HEK293 (cell line): ENCODE results near the gene NIT1.

ENCODE experiments used
- CTCF ChIP-seq: fragments of 450-650 bp; formaldehyde crosslinking; IDR thresholded peaks from 2 replicates; pipeline ENCODE4 v1.5.1; 2016; ENCODE audit warnings: missing biosample characterization, missing genetic modification characterization
- GLIS1 ChIP-seq: fragments of 450-650 bp; formaldehyde crosslinking; IDR thresholded peaks from 2 replicates; pipeline ENCODE4 v1.5.1; 2016; ENCODE audit warnings: missing biosample characterization, missing genetic modification characterization
- INSM2 ChIP-seq: fragments of 450-650 bp; formaldehyde crosslinking; IDR thresholded peaks from 2 replicates; pipeline ENCODE4 v1.5.1; 2016; ENCODE audit warnings: missing biosample characterization, missing genetic modification characterization
- MZF1 ChIP-seq: fragments of 450-650 bp; formaldehyde crosslinking; IDR thresholded peaks from 2 replicates; pipeline ENCODE4 v1.5.1; 2017; ENCODE audit warnings: missing biosample characterization, missing genetic modification characterization, borderline replicate concordance
- PRDM10 ChIP-seq: fragments of 450-650 bp; formaldehyde crosslinking; IDR thresholded peaks from 2 replicates; pipeline ENCODE4 v1.5.1; 2016; ENCODE audit warnings: missing biosample characterization, missing genetic modification characterization
- PRDM4 ChIP-seq: fragments of 450-650 bp; formaldehyde crosslinking; IDR thresholded peaks from 2 replicates; pipeline ENCODE4 v1.5.1; 2017; ENCODE audit warnings: missing biosample characterization, missing genetic modification characterization
- SALL2 ChIP-seq: fragments of 450-650 bp; formaldehyde crosslinking; IDR thresholded peaks from 2 replicates; pipeline ENCODE4 v1.5.0; 2017; ENCODE audit warnings: missing biosample characterization, mild to moderate bottlenecking, missing genetic modification characterization, borderline replicate concordance
- SP2 ChIP-seq: fragments of 450-650 bp; formaldehyde crosslinking; IDR thresholded peaks from 2 replicates; pipeline ENCODE4 v1.5.1; 2016; ENCODE audit warnings: missing biosample characterization, missing genetic modification characterization
- ZBTB44 ChIP-seq: fragments of 450-650 bp; IDR thresholded peaks from 2 replicates; pipeline ENCODE4 v1.5.1; 2018; ENCODE audit warnings: missing biosample characterization, mild to moderate bottlenecking, missing genetic modification characterization
- ZFP37 ChIP-seq: fragments of 450-650 bp; formaldehyde crosslinking; IDR thresholded peaks from 2 replicates; pipeline ENCODE4 v1.5.1; 2016; ENCODE audit warnings: missing biosample characterization, missing genetic modification characterization
- ZNF10 ChIP-seq: fragments of 450-650 bp; formaldehyde crosslinking; IDR thresholded peaks from 2 replicates; pipeline ENCODE4 v1.5.1; 2017; ENCODE audit warnings: missing biosample characterization, missing genetic modification characterization
- ZNF121 ChIP-seq: fragments of 450-650 bp; formaldehyde crosslinking; IDR thresholded peaks from 2 replicates; pipeline ENCODE4 v1.5.1; 2016; ENCODE audit warnings: missing biosample characterization, missing genetic modification characterization
- ZNF146 ChIP-seq: fragments of 450-650 bp; formaldehyde crosslinking; IDR thresholded peaks from 2 replicates; pipeline ENCODE4 v1.5.1; 2016; ENCODE audit warnings: missing biosample characterization, missing genetic modification characterization
- ZNF174 ChIP-seq: fragments of 450-650 bp; formaldehyde crosslinking; IDR thresholded peaks from 2 replicates; pipeline ENCODE4 v1.5.0; 2017; ENCODE audit warnings: missing biosample characterization, mild to moderate bottlenecking, missing genetic modification characterization
- ZNF416 ChIP-seq: fragments of 450-650 bp; formaldehyde crosslinking; IDR thresholded peaks from 2 replicates; pipeline ENCODE4 v1.5.1; 2016; ENCODE audit warnings: missing biosample characterization, missing genetic modification characterization
- ZNF48 ChIP-seq: fragments of 450-650 bp; formaldehyde crosslinking; IDR thresholded peaks from 2 replicates; pipeline ENCODE4 v1.5.1; 2016; ENCODE audit warnings: missing biosample characterization, missing genetic modification characterization
- ZNF488 ChIP-seq: fragments of 450-650 bp; formaldehyde crosslinking; IDR thresholded peaks from 2 replicates; pipeline ENCODE4 v1.5.1; 2016; ENCODE audit warnings: missing biosample characterization, missing genetic modification characterization
- ZNF518A ChIP-seq: fragments of 450-650 bp; formaldehyde crosslinking; conservative IDR thresholded peaks from 2 replicates; pipeline ENCODE4 v1.5.1; 2016; ENCODE audit warnings: low read depth, missing biosample characterization, missing genetic modification characterization
- ZNF549 ChIP-seq: fragments of 450-650 bp; IDR thresholded peaks from 2 replicates; pipeline ENCODE4 v1.5.1; 2018; ENCODE audit warnings: missing biosample characterization, missing genetic modification characterization, mild to moderate bottlenecking, inconsistent platforms, moderate library complexity
- ZNF596 ChIP-seq: fragments of 450-650 bp; IDR thresholded peaks from 2 replicates; pipeline ENCODE4 v1.5.0; 2018; ENCODE audit warnings: missing biosample characterization, mild to moderate bottlenecking, missing genetic modification characterization, moderate library complexity
- ZNF768 ChIP-seq: fragments of 450-650 bp; formaldehyde crosslinking; IDR thresholded peaks from 2 replicates; pipeline ENCODE4 v1.5.1; 2018; ENCODE audit warnings: missing biosample characterization, mild to moderate bottlenecking, missing genetic modification characterization

The NIT1 gene

GRCh38 chr1:161117759-161118581, at the start of gene NIT1, which contains the start of gene PFDN2 (continued):
- no peak for TF ChIP-seq ZNF121
- no peak for TF ChIP-seq MZF1 (tag by site-specific recombination)
- no peak for TF ChIP-seq ZNF768 (tag by site-specific recombination)
- TF ChIP-seq SP2, result peak; percentile 97
- peak; percentile 43 for TF ChIP-seq ZNF518A (tag by site-specific recombination)
- no peak; the same call in 1 of the 2 replicates for TF ChIP-seq PRDM4 (tag by site-specific recombination)
- no peak for TF ChIP-seq ZNF488 (tag by site-specific recombination)
- peak; percentile 77; the same call in 1 of the 2 replicates for TF ChIP-seq ZFP37 (tag by site-specific recombination)
- TF ChIP-seq GLIS1 (tag by site-specific recombination), result peak; percentile 70
- TF ChIP-seq CTCF (tag by site-specific recombination), result peak; percentile 77
- peak; percentile 4; the same call in 1 of the 2 replicates for TF ChIP-seq ZNF146
- TF ChIP-seq ZBTB44 (tag by site-specific recombination), result no peak
- no peak for TF ChIP-seq ZNF596 (tag by site-specific recombination)
- TF ChIP-seq ZNF48 (tag by site-specific recombination), result no peak
- TF ChIP-seq ZNF10 (tag by site-specific recombination), result peak; percentile 49; the same call in 1 of the 2 replicates
- TF ChIP-seq INSM2 (tag by site-specific recombination), result peak; percentile 33; the same call in 1 of the 2 replicates
- no peak for TF ChIP-seq ZNF416 (tag by site-specific recombination)
- no peak for TF ChIP-seq ZNF174
- TF ChIP-seq ZNF549 (tag by site-specific recombination), result no peak
- peak; percentile 92 for TF ChIP-seq PRDM10
- TF ChIP-seq SALL2 (tag by site-specific recombination), result no peak
